OCI-LY1 (cell line): ENCODE measurements around the gene NEK4.

Experiments used
- H2AFZ ChIP-seq: fragments of 200-600 bp; sonication (generic), shearing (Covaris generic); 2 replicates; pipeline ENCODE4 v1.6.0; 2014; ENCODE audit warnings: antibody characterized with exemption, mild to moderate bottlenecking, low read length
- H3F3A ChIP-seq: fragments of 200-600 bp; sonication (generic), shearing (Covaris generic); 2 replicates; pipeline ENCODE4 v1.6.0; 2014; ENCODE audit warnings: mild to moderate bottlenecking, antibody characterized with exemption, low read length, moderate library complexity; ENCODE audit not compliant: insufficient read depth
- H3K27ac ChIP-seq: fragments of 200-600 bp; sonication (generic); 2 replicates; pipeline ENCODE4 v1.5.1; 2014; ENCODE audit warnings: low read length, mixed run types, mild to moderate bottlenecking, low read depth; ENCODE audit not compliant: poor library complexity, severe bottlenecking
- H3K27me3 ChIP-seq: fragments of 200-600 bp; sonication (generic); 2 replicates; pipeline ENCODE4 v1.6.0; 2014; ENCODE audit warnings: antibody characterized with exemption, mild to moderate bottlenecking, low read length, moderate library complexity; ENCODE audit not compliant: insufficient read depth
- H3K36me3 ChIP-seq: fragments of 200-600 bp; sonication (generic); 2 replicates; pipeline ENCODE4 v1.6.1; 2014; ENCODE audit warnings: mild to moderate bottlenecking, antibody characterized with exemption, low read length, moderate library complexity, mixed read lengths; ENCODE audit not compliant: insufficient read depth
- H3K4me1 ChIP-seq: fragments of 200-600 bp; sonication (generic); 2 replicates; pipeline ENCODE4 v1.5.1; 2014; ENCODE audit warnings: mild to moderate bottlenecking, low read length, moderate library complexity; ENCODE audit not compliant: insufficient read depth, severe bottlenecking
- H3K4me2 ChIP-seq: fragments of 200-600 bp; sonication (generic), shearing (Covaris generic); 2 replicates; pipeline ENCODE4 v1.6.1; 2014; ENCODE audit warnings: low read length
- H3K4me3 ChIP-seq: fragments of 200-600 bp; sonication (generic); 2 replicates; pipeline ENCODE4 v1.5.1; 2014; ENCODE audit warnings: low read length, low read depth, mild to moderate bottlenecking, mixed read lengths; ENCODE audit not compliant: poor library complexity, severe bottlenecking
- H3K79me2 ChIP-seq: fragments of 200-600 bp; shearing (Covaris generic); 2 replicates; pipeline ENCODE4 v1.6.1; 2016; ENCODE audit warnings: mixed run types, low read length, mixed read lengths; ENCODE audit not compliant: insufficient read depth
- H3K9ac ChIP-seq: fragments of 200-600 bp; sonication (generic), shearing (Covaris generic); 2 replicates; pipeline ENCODE4 v1.6.1; 2014; ENCODE audit warnings: mild to moderate bottlenecking, low read length, mixed read lengths
- H3K9me2 ChIP-seq: fragments of 200-600 bp; sonication (generic), shearing (Covaris generic); 2 replicates; pipeline ENCODE4 v1.6.1; 2014; ENCODE audit warnings: low read depth, mild to moderate bottlenecking, low read length, mixed read lengths
- H3K9me3 ChIP-seq: fragments of 200-600 bp; shearing (Covaris generic); 2 replicates; pipeline ENCODE4 v1.6.1; 2014; ENCODE audit warnings: low read length, mixed read lengths
- H4K20me1 ChIP-seq: fragments of 200-600 bp; sonication (generic), shearing (Covaris generic); 2 replicates; pipeline ENCODE4 v1.6.0; 2016; ENCODE audit warnings: mild to moderate bottlenecking, low read length; ENCODE audit not compliant: insufficient read depth
- EZH2 ChIP-seq: fragments of 200-600 bp; sonication (generic), shearing (Covaris generic); IDR thresholded peaks from 2 replicates; pipeline ENCODE4 v1.8.0; 2017; ENCODE audit warnings: borderline replicate concordance, mixed run types, mild to moderate bottlenecking, antibody characterized with exemption, low read length, moderate library complexity, mixed read lengths
- TF ChIP-seq, protein P1 (sequence below): fragments of 200-600 bp; sonication (generic), shearing (Covaris generic); IDR thresholded peaks from 2 replicates; pipeline ENCODE4 v1.5.1; 2017; ENCODE audit warnings: mild to moderate bottlenecking, antibody characterized with exemption, low read length, moderate library complexity, mixed read lengths

Gene NEK4

DNA sequence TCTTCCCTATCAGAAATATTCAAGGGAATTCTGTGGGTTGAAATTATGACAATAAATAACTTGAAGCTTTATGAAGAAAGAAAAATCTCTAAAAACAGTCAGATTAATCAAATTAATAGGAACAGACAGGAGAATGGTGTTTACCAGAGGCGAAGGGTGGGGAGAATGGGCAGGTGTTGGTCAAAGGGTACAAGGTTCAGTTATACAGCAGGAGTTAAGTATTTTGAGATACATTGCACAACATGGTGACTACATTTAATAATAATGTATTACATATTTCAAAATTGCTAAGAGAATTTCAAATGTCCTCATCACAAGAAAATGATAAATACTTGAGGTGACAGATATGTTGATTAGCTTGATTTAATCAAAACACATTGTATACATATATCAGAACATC lies 46.2 kb downstream of the NEK4 start:
- Histone ChIP-seq H3K9me2 (no peaks in the 10 kb centered on the region), H3K9me3 (peaks cover 6% of the 10 kb centered on the region; the same call in 1 of the 2 replicates), H3K36me3 (peaks cover 13% of the 10 kb centered on the region), H3K4me3 (no peak overlapping the region), H4K20me1 (no peaks in the 10 kb centered on the region), H2AFZ (no peak overlapping the region), H3K4me2 (no peak overlapping the region), H3K27me3 (no peaks in the 10 kb centered on the region), H3F3A (no peaks in the 10 kb centered on the region), H3K4me1 (no peaks in the 10 kb centered on the region), H3K27ac (no peak overlapping the region), H3K79me2 (no peaks in the 10 kb centered on the region), H3K9ac (no peak overlapping the region)
- TF ChIP-seq, protein P1, sequence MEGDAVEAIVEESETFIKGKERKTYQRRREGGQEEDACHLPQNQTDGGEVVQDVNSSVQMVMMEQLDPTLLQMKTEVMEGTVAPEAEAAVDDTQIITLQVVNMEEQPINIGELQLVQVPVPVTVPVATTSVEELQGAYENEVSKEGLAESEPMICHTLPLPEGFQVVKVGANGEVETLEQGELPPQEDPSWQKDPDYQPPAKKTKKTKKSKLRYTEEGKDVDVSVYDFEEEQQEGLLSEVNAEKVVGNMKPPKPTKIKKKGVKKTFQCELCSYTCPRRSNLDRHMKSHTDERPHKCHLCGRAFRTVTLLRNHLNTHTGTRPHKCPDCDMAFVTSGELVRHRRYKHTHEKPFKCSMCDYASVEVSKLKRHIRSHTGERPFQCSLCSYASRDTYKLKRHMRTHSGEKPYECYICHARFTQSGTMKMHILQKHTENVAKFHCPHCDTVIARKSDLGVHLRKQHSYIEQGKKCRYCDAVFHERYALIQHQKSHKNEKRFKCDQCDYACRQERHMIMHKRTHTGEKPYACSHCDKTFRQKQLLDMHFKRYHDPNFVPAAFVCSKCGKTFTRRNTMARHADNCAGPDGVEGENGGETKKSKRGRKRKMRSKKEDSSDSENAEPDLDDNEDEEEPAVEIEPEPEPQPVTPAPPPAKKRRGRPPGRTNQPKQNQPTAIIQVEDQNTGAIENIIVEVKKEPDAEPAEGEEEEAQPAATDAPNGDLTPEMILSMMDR = no peak
- no peak for TF ChIP-seq EZH2

DNA sequence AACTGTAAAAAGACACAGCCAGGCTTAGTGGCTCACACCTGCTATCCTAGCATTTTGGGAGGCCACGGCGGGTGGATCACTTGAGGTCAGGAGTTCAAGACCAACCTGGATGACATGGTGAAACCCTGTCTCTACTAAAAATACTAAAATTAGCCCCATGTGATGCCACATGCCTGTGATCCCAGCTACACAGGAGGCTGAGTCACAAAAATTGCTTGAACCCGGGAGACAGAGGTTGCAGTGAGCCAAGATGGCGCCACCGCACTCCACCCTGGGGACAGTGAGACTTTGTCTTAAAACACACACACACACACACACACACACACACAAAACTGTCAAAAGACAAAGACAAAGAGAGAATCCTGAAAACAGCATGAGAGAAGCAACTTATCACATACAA lies 46.8 kb downstream of the NEK4 start:
- H3K27me3 ChIP-seq = no peaks in the 10 kb centered on the region
- no peaks in the 10 kb centered on the region for H3F3A ChIP-seq
- peaks cover 6% of the 10 kb centered on the region; the same call in 1 of the 2 replicates for H3K9me3 ChIP-seq
- no peaks in the 10 kb centered on the region for H3K4me1 ChIP-seq
- no peak overlapping the region for H2AFZ ChIP-seq
- no peak overlapping the region for H3K4me2 ChIP-seq
- peaks cover 16% of the 10 kb centered on the region for H3K36me3 ChIP-seq
- H3K4me3 ChIP-seq = no peak overlapping the region
- H3K9me2 ChIP-seq = no peaks in the 10 kb centered on the region
- H3K79me2 ChIP-seq = no peaks in the 10 kb centered on the region
- H4K20me1 ChIP-seq = no peaks in the 10 kb centered on the region
- H3K27ac ChIP-seq = no peak overlapping the region
- no peak overlapping the region for H3K9ac ChIP-seq
- no peak for TF ChIP-seq EZH2
- TF ChIP-seq, protein P1 = no peak

DNA sequence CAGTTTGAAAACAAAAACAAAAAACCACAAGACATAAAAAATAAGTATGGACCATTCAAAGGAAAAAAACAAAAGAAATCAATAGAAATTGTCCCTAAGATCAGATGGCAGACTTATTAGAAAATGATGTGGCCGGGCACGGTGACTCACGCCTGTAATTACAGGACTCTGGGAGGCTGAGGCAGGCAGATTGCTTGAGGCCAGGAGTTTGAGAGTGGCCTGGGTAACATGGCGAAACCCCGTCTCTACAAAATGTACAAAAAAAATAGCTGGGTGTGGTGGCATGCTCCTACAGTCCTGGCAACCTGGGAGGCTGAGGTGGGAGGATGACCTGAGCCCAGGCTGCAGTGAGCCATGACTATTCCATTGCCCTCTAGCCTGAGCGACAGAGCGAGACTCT lies 48.2 kb downstream of the NEK4 start:
- no peak overlapping the region for H3K4me3 ChIP-seq
- no peaks in the 10 kb centered on the region for H3F3A ChIP-seq
- no peak overlapping the region for H2AFZ ChIP-seq
- TF ChIP-seq, protein P1 = no peak
- no peak for TF ChIP-seq EZH2
- H3K9me3 ChIP-seq = 0 out of 2 replicates have a peak, but pooled peaks cover 3% of the 10 kb centered on the region
- H4K20me1 ChIP-seq = no peaks in the 10 kb centered on the region
- no peaks in the 10 kb centered on the region for H3K4me1 ChIP-seq
- no peak overlapping the region for H3K27ac ChIP-seq
- no peak overlapping the region for H3K4me2 ChIP-seq
- H3K9me2 ChIP-seq = no peaks in the 10 kb centered on the region
- H3K36me3 ChIP-seq = peaks cover 21% of the 10 kb centered on the region
- H3K9ac ChIP-seq = no peak overlapping the region
- H3K79me2 ChIP-seq = no peaks in the 10 kb centered on the region
- no peaks in the 10 kb centered on the region for H3K27me3 ChIP-seq
